Measurements from ENCODE around the gene C6orf132. TPM values are rescaled to one million over a fixed set of nuclear protein-coding genes. Genes with fewer than 3 reads are reported as not detected.

The C6orf132 gene
- total RNA-seq, 1 experiment from 2014 or later = 1.6 TPM

- DNase-seq (ENCODE audit: low read depth) = no peak
- in situ Hi-C loops (cut with HindIII; ENCODE audit: low pct_unique_long_range_greater_than_20kb, low sequenced_read_pairs) = no loop called here
These were observed 24.6 kb downstream of the C6orf132 start for GRCh38 chr6:42117843-42118161.

- in situ Hi-C loops (cut with HindIII; ENCODE audit: low pct_unique_long_range_greater_than_20kb, low sequenced_read_pairs) = no loop called here
- DNase-seq (ENCODE audit: low read depth) = peak; percentile 75
These were observed 28.3 kb downstream of the C6orf132 start for GRCh38 chr6:42113936-42114636.

- in situ Hi-C loops (cut with HindIII; ENCODE audit: low pct_unique_long_range_greater_than_20kb, low sequenced_read_pairs) = no loop called here
- DNase-seq (ENCODE audit: low read depth) = no peak
These were observed 30.1 kb downstream of the C6orf132 start for GRCh38 chr6:42112351-42112750.

GRCh38 chr6:42110683-42111082, 31.7 kb downstream of the C6orf132 start:
- no peak for DNase-seq (ENCODE audit: low read depth)
- in situ Hi-C loops (cut with HindIII; ENCODE audit: low pct_unique_long_range_greater_than_20kb, low sequenced_read_pairs) = no loop called here

GRCh38 chr6:42108071-42108470, 34.3 kb downstream of the C6orf132 start:
- DNase-seq (ENCODE audit: low read depth) = no peak
- in situ Hi-C loops (cut with HindIII; ENCODE audit: low pct_unique_long_range_greater_than_20kb, low sequenced_read_pairs) = no loop called here

GRCh38 chr6:42106112-42107023, 36.1 kb downstream of the C6orf132 start:
- no peak for DNase-seq (ENCODE audit: low read depth)
- in situ Hi-C loops (cut with HindIII; ENCODE audit: low pct_unique_long_range_greater_than_20kb, low sequenced_read_pairs) = no loop called here

- DNase-seq (ENCODE audit: low read depth) = no peak
- in situ Hi-C loops (cut with HindIII; ENCODE audit: low pct_unique_long_range_greater_than_20kb, low sequenced_read_pairs) = no loop called here
These were observed 36.7 kb downstream of the C6orf132 start for GRCh38 chr6:42105709-42106108.

- DNase-seq (ENCODE audit: low read depth) = no peak
- in situ Hi-C loops (cut with HindIII; ENCODE audit: low pct_unique_long_range_greater_than_20kb, low sequenced_read_pairs) = no loop called here
These were observed 37.2 kb downstream of the C6orf132 start for GRCh38 chr6:42105156-42105648.

- in situ Hi-C loops (cut with HindIII; ENCODE audit: low pct_unique_long_range_greater_than_20kb, low sequenced_read_pairs) = no loop called here
- no peak for DNase-seq (ENCODE audit: low read depth)
These were observed 37.7 kb downstream of the C6orf132 start for GRCh38 chr6:42104804-42105125.

- in situ Hi-C loops (cut with HindIII; ENCODE audit: low pct_unique_long_range_greater_than_20kb, low sequenced_read_pairs) = no loop called here
- DNase-seq (ENCODE audit: low read depth) = no peak
These were observed 38.2 kb downstream of the C6orf132 start for GRCh38 chr6:42104095-42104803.

GRCh38 chr6:42103753-42104094, 38.7 kb downstream of the C6orf132 start:
- in situ Hi-C loops (cut with HindIII; ENCODE audit: low pct_unique_long_range_greater_than_20kb, low sequenced_read_pairs) = no loop called here
- no peak for DNase-seq (ENCODE audit: low read depth)

- no peak for DNase-seq (ENCODE audit: low read depth)
- in situ Hi-C loops (cut with HindIII; ENCODE audit: low pct_unique_long_range_greater_than_20kb, low sequenced_read_pairs) = no loop called here
These were observed 39.2 kb downstream of the C6orf132 start for GRCh38 chr6:42103216-42103615.

GRCh38 chr6:42101186-42101657, 41.2 kb downstream of the C6orf132 start:
- DNase-seq (ENCODE audit: low read depth) = no peak
- in situ Hi-C loops (cut with HindIII; ENCODE audit: low pct_unique_long_range_greater_than_20kb, low sequenced_read_pairs) = no loop called here

- in situ Hi-C loops (cut with HindIII; ENCODE audit: low pct_unique_long_range_greater_than_20kb, low sequenced_read_pairs) = no loop called here
- DNase-seq (ENCODE audit: low read depth) = peak; percentile 32
These were observed 42.2 kb downstream of the C6orf132 start for GRCh38 chr6:42100029-42100901.

- DNase-seq (ENCODE audit: low read depth) = peak; percentile 31
- in situ Hi-C loops (cut with HindIII; ENCODE audit: low pct_unique_long_range_greater_than_20kb, low sequenced_read_pairs) = no loop called here
These were observed 42.9 kb downstream of the C6orf132 start for GRCh38 chr6:42099340-42100028.

- DNase-seq (ENCODE audit: low read depth) = peak; percentile 25
- in situ Hi-C loops (cut with HindIII; ENCODE audit: low pct_unique_long_range_greater_than_20kb, low sequenced_read_pairs) = no loop called here
These were observed 46.5 kb downstream of the C6orf132 start for GRCh38 chr6:42095776-42096541.

- no peak for DNase-seq (ENCODE audit: low read depth)
- in situ Hi-C loops (cut with HindIII; ENCODE audit: low pct_unique_long_range_greater_than_20kb, low sequenced_read_pairs) = no loop called here
These were observed 47.3 kb downstream of the C6orf132 start for GRCh38 chr6:42095094-42095493.
